Measurements from ENCODE around the gene DCC.

DNA sequence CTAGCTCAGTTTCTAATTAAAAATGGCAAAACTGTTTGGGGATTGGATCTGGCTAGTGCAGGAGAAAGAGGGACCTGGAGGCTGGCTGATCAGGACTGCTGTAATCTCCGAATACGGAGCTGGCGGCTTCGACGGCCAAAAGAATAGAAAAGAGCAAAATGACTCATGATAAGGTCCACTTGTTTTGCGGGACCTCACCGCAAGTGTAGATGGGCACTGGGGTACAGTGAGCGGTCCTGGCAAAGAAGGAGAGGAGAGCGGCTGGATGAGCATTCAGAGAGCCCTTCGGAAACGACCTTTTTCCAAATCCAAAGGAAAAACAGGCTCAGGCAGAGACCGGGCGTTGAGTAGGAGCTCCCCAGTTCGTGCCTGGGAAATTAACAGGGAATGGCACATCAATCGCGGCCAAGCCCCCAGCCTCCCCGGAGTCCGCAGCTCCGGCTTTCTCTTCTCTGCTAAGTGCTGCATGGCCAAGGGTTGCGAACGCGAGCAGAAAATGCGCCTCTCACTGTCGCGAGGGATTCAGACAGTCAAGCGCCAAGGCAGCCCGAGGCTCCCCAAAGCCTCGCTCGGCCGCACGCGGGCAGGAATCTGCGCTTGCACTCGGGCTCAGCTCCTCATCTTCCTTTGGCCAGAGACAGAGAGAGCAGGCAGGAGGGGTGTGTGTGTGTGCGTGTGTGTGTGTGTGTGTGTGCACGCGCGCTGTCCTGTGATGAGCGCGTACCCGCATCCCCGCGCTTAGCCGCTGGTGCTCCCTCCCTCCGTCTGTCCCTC lies 1.8 kb downstream of the DCC start:
- TF ChIP-seq POLR2AphosphoS5 (IDR thresholded peaks at IDR 0.05) (no peak), POLR2A (IDR thresholded peaks at IDR 0.05) (no peak)
- TF ChIP-seq, protein P1, sequence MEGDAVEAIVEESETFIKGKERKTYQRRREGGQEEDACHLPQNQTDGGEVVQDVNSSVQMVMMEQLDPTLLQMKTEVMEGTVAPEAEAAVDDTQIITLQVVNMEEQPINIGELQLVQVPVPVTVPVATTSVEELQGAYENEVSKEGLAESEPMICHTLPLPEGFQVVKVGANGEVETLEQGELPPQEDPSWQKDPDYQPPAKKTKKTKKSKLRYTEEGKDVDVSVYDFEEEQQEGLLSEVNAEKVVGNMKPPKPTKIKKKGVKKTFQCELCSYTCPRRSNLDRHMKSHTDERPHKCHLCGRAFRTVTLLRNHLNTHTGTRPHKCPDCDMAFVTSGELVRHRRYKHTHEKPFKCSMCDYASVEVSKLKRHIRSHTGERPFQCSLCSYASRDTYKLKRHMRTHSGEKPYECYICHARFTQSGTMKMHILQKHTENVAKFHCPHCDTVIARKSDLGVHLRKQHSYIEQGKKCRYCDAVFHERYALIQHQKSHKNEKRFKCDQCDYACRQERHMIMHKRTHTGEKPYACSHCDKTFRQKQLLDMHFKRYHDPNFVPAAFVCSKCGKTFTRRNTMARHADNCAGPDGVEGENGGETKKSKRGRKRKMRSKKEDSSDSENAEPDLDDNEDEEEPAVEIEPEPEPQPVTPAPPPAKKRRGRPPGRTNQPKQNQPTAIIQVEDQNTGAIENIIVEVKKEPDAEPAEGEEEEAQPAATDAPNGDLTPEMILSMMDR (IDR thresholded peaks at IDR 0.05), result no peak

Measured in upper lobe of left lung (tissue), 4 donors.